GM20431 (cell line): Measurements from ENCODE around the gene FAM135A.

Source experiments
- in situ Hi-C: fragments of 300-500 bp; cut with MseI, MboI; formaldehyde crosslinking; loops from one replicate; pipeline ENCODE4 v1.15.0; 2020; ENCODE audit warnings: low sequenced_read_pairs; ENCODE audit not compliant: unreplicated experiment

Gene FAM135A

GRCh38 chr6:70395301-70395672, 18.0 kb upstream of the FAM135A start:
- in situ Hi-C loops = no loop called here

GRCh38 chr6:70396163-70396562, 17.1 kb upstream of the FAM135A start:
- in situ Hi-C loops = no loop called here

DNA sequence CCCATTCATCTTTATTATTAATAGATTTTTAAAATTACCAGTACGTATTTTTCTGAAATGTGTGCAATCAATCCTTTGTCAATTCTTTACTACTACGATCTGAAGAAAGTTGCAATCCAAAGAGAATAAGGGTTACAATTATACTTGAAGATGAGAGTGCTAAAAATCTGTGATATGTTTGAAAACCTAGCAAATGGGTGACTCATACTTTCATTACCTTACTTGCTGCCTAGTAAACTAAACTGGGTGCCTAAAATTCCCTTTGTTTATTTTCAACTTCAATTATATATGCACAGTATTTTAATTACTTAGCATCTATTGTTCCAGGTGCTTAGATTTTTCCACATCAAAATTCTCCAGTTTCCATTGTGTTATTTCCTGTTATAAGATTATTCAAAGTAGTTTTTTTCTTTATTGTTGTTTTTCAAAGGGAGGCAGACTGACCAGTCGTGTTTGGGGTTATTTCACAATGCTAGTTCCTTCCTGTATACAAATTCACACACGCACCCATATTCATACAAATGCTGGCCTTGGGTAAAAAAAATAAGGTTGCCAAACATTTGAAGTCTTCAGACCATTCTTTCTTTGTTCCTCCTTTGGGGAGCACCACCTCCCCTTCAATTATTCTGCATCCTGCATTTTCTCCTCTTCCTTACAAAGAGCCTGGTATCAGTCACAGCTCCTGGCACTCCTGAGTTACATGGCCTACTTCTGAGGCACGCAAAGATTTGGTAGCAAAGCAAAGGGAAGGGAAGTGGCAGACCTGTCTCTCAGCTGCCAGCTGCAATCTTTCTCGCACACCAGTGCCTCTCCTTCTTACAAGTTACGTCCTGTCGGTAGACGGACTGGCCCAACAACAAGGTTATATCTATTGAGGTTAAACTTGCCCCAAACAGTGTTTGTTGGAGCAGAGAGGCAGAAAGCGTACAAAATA, 16.2 kb upstream of the FAM135A start:
- in situ Hi-C loops = no loop called here

DNA sequence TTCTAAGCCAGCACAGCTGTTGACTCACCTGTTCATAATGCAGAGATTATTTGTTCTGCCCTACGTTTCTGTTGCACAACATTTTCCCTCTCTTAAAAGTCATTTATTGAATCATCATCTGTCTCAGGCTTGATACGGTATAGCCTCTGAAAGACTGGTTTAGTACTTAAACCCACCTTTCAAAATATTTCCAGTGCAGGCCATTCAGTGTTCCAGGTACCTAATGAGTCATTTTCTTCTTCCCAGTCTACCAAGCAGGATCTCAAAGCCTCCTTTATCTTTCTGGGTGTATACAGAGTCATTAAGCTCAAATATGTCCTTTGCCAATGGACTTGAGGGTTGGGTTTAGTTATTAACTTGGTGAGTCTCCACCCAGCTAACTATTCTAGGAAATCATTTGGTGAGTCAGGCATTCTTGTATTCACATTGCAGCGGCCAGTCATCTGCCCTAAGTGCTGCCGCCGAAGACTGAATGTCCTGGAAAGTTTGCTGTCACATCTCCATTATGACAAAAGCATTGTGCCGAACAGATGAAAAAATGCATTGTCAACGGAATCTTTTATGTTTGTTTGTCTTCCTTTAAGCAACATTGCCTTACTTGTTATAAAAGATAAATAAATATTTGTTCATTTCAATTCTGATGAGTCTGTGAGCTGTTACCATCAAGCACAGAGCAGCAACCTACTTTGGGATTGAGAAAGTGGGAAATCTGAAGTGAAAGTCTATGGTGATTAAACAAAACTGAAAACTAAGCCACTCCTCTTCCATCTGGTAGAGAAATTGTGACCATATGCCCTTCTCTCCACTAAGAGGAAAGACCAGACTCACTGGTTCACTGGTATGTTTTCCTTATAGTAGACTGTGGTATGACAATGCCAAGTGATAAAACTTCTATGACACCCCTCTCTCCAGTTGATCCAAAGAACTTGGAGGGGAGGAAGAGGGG, 14.3 kb upstream of the FAM135A start:
- in situ Hi-C loops = no loop called here

GRCh38 chr6:70404658-70405057, 8.7 kb upstream of the FAM135A start:
- in situ Hi-C loops = no loop called here

DNA sequence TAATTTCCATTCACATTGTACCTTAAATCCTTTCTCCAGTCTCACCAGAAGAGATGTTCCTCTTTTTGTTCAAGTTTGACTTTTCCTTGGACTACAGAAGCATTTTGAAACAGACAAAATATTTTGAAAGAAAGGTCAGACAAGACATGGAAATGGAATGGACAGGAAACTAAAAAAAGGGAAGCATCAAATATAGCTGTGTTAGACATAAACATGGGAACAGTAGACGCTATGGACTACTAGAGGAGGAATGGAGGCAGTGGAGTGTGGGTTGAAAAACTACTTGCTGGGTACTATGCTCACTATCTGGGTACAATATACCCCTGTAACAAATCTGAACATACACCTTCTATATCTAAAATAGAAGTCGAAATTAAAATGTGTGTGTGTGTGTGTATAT, 4.1 kb upstream of the FAM135A start:
- in situ Hi-C loops = no loop called here

DNA sequence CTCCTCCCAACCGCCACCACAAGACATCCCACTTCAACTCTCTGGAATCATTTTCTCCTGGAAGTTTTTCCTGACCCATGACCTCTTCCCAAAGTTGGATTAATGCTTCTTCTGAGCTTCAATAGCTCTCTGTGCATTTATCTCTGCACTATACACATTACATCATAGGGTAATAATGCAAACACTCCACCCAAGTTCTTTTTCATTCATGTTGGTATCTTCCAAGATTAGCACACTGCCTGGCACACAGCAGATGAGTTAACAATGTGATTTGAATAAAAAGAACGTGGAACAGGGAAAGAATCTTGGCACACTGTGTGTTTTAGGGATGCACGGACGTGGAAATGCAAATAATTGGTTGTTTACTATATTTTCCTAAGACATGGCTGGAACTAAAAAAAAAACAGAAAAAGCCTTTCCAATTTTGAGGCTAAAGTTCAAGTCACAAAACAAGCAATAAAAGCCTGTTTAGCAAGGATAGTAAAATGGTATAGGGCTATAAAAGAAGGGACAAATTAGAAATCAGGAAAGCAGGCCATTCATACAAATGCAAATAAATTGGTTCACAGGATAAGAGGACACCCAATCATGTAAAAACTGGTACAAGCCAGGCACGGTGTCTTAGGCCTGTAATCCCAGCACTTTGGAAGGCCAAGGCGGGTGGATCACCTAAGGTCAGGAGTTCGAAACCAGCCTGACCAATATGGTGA, 1.6 kb upstream of the FAM135A start:
- in situ Hi-C loops = no loop called here

DNA sequence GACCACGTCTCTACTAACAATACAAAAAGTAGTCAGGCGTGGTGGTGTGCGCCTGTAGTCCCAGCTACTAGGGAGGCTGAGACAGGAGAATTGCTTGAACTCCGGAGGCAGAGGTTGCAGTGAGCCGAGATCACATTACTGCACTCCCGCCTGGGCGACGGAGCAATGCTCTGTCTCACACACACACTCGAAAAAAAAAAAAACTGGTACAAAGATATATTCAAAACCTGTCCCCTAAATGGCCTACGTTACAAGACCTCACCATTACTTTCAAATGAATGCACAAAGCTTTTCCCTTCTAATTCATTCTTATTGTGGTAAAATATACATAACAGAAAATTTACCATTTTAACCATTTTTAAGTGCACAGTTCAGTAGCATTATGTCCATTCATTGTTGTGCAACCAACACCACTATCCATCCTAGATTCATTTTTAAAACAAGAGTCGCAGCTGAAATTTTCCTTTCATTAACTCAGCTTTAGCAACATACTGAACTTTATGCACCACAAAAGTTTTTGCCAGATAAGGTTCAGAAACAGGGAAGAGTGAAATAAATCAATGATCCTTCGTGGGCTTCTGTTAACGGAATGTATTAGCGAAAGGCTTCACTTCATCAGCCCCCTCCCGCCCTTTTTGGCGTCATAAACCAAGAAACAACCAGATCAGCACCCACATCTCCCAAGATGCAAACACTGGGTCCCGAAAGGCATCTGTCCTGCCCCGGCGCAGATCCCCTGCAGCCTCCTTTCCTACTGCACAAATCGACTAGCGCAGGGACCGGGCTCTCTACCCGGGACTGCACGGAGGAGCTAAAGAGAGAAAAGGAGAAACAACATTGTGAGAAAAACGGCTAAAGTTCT, 825 bp upstream of the FAM135A start:
- in situ Hi-C loops = no loop called here

DNA sequence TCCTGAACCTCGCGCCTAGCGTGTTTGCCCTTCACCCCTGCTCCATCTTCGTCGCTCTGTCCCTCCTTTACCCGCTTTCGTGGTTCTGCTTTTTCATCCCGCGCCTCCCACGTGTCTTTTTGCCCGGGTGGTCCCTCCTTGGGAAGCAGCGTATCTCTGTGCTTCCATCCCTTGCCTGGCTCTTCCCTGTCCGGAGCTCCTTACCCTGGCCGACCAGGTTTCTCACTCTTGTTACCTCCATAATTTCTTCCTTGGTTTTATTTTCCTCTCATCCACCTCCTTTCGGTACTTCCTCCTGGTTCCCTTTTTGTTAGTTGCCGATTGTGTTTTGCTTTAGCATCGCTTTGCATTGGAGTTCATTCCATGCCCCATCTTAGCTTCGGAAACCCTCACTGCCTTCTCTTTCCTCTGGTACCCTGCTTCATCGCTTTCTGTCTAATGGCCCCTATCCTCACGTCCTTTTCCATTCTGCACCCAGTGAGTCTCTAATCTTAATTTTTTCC, 735 bp downstream of the FAM135A start:
- in situ Hi-C loops = no loop called here

GRCh38 chr6:70414813-70415212, 1.5 kb downstream of the FAM135A start:
- in situ Hi-C loops = no loop called here

- in situ Hi-C loops = no loop called here
Observed at GRCh38 chr6:70415247-70415646, 1.9 kb downstream of the FAM135A start.

- in situ Hi-C loops = no loop called here
Observed at GRCh38 chr6:70415660-70416059, 2.4 kb downstream of the FAM135A start.

- in situ Hi-C loops = no loop called here
Observed at GRCh38 chr6:70421509-70421908, 8.2 kb downstream of the FAM135A start.

- in situ Hi-C loops = no loop called here
Observed at GRCh38 chr6:70423189-70424134, 10.2 kb downstream of the FAM135A start.

DNA sequence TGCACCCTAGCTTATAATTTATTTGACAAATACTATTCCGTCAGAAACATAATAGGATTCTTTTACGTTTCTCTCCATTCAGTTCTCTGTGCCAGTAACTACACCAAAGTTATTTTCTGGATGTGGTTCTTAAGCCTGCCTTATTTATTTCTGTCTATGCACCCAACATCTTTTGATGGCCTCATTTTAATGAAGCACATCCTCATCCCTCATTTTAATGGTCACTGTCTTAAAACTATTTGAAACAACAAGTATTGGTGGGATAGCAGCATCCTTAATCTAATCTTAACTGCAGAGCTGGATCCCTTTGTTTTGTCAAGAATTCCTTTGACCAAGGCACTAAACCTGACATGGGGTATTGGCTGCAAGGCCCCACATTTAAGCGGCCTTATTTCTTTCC, 11.0 kb downstream of the FAM135A start:
- in situ Hi-C loops = no loop called here

DNA sequence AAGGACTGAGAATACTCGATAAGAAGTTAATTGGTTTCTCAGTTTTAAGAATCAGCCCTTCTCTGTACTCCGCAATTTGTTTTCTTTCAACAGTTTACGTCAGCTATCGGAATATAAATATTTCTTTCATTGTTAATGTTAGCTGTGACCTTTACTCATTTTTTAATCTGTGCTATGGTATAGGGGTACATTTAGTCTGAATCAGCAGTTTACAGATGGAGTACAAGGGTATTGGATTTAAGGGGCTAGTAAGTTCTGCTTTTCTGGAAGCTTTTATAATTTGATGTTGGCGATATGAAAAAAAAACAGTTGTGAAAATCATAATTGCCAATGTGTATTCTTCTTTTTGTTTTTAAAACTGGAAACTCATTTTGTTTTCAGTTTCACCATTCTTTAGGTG, 23.0 kb downstream of the FAM135A start:
- in situ Hi-C loops = no loop called here

- in situ Hi-C loops = no loop called here
Observed at GRCh38 chr6:70445001-70445400, 31.7 kb downstream of the FAM135A start.
